ENCODE results near the gene PDE4D. TPM values are rescaled to one million over a fixed set of nuclear protein-coding genes. Genes with fewer than 3 reads are reported as not detected.
"Not testable (repeated sequence)": the region's sequence is repeated elsewhere in the genome, so short reads cannot be mapped to it uniquely, and the experiment has no call there.

Gene PDE4D
- total RNA-seq, 1 experiment from 2014 or later, result 3.3 TPM

GRCh38 chr5:59785676-59786333 lies 107.7 kb downstream of the PDE4D start (continued):
- TF ChIP-seq FOXJ3 (CRISPR knock-in tag; IDR thresholded peaks at IDR 0.05; ENCODE audit: borderline replicate concordance) (no peak), ZNF423 (CRISPR knock-in tag; IDR thresholded peaks at IDR 0.05) (no peak), IRF1 (CRISPR knock-in tag; IDR thresholded peaks at IDR 0.05) (no peak), MLX (CRISPR knock-in tag; IDR thresholded peaks at IDR 0.05) (no peak), CREB1 (CRISPR knock-in tag; IDR thresholded peaks at IDR 0.05) (no peak), RORB (CRISPR knock-in tag; IDR thresholded peaks at IDR 0.05) (no peak)
- TF ChIP-seq, protein P1, sequence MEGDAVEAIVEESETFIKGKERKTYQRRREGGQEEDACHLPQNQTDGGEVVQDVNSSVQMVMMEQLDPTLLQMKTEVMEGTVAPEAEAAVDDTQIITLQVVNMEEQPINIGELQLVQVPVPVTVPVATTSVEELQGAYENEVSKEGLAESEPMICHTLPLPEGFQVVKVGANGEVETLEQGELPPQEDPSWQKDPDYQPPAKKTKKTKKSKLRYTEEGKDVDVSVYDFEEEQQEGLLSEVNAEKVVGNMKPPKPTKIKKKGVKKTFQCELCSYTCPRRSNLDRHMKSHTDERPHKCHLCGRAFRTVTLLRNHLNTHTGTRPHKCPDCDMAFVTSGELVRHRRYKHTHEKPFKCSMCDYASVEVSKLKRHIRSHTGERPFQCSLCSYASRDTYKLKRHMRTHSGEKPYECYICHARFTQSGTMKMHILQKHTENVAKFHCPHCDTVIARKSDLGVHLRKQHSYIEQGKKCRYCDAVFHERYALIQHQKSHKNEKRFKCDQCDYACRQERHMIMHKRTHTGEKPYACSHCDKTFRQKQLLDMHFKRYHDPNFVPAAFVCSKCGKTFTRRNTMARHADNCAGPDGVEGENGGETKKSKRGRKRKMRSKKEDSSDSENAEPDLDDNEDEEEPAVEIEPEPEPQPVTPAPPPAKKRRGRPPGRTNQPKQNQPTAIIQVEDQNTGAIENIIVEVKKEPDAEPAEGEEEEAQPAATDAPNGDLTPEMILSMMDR (IDR thresholded peaks at IDR 0.05), result no peak

GRCh38 chr5:59784708-59785107 lies 108.8 kb downstream of the PDE4D start:
- H3K27me3 Mint-ChIP-seq (ENCODE audit: low read depth); H3K27ac Mint-ChIP-seq; H3K9me3 Mint-ChIP-seq; DNase-seq (ENCODE audit: low spot score); H3K4me1 Mint-ChIP-seq; POLR2A ChIA-PET; ATAC-seq; H3K36me3 Mint-ChIP-seq; H3K4me3 Mint-ChIP-seq: not testable (repeated sequence)
- CTCF ChIA-PET, result interaction anchor here (1.9 kb wide), 1 partner anchor 111 kb away, joined by 4 read pairs; no protein-coding TSS in a partner anchor

GRCh38 chr5:59783264-59783663 lies 110.3 kb downstream of the PDE4D start:
- no peak for ATAC-seq
- ChIA-PET POLR2A (no interaction called here), CTCF (no interaction called here)
- Mint-ChIP-seq H3K27me3 (ENCODE audit: low read depth) (no peaks in the 10 kb centered on the region), H3K27ac (no peak overlapping the region), H3K4me3 (no peak overlapping the region), H3K9me3 (peaks cover 3% of the 10 kb centered on the region; the same call in 1 of the 2 replicates), H3K36me3 (no peaks in the 10 kb centered on the region), H3K4me1 (no peaks in the 10 kb centered on the region)
- TF ChIP-seq ZNF396 (CRISPR knock-in tag; IDR thresholded peaks at IDR 0.05; ENCODE audit: borderline replicate concordance) (no peak), NFATC4 (CRISPR knock-in tag; IDR thresholded peaks at IDR 0.05) (no peak), SMAD4 (CRISPR knock-in tag; IDR thresholded peaks at IDR 0.05) (no peak), OVOL2 (CRISPR knock-in tag; IDR thresholded peaks at IDR 0.05; ENCODE audit: borderline replicate concordance) (no peak), SMAD3 (CRISPR knock-in tag; IDR thresholded peaks at IDR 0.05; ENCODE audit: borderline replicate concordance) (no peak), JUN (CRISPR knock-in tag; IDR thresholded peaks at IDR 0.05) (no peak), USF2 (CRISPR knock-in tag; IDR thresholded peaks at IDR 0.05) (no peak), ZNF121 (CRISPR knock-in tag; IDR thresholded peaks at IDR 0.05) (no peak), ZNF219 (CRISPR knock-in tag; IDR thresholded peaks at IDR 0.05; ENCODE audit: borderline replicate concordance) (no peak), GRHL2 (CRISPR knock-in tag; IDR thresholded peaks at IDR 0.05; ENCODE audit: insufficient replicate concordance, severe bottlenecking) (no peak), NR3C1 (CRISPR knock-in tag; conservative IDR thresholded peaks at IDR 0.05; ENCODE audit: low read depth) (no peak), EMX1 (CRISPR knock-in tag; IDR thresholded peaks at IDR 0.05) (no peak), CBFB (CRISPR knock-in tag; IDR thresholded peaks at IDR 0.05; ENCODE audit: low read depth) (no peak), ZNF671 (CRISPR knock-in tag; IDR thresholded peaks at IDR 0.05) (no peak), ESRRA (CRISPR knock-in tag; IDR thresholded peaks at IDR 0.05; ENCODE audit: borderline replicate concordance) (no peak), ZBTB43 (CRISPR knock-in tag; IDR thresholded peaks at IDR 0.05) (no peak), MAX (CRISPR knock-in tag; IDR thresholded peaks at IDR 0.05) (no peak)
- TF ChIP-seq, protein P2, sequence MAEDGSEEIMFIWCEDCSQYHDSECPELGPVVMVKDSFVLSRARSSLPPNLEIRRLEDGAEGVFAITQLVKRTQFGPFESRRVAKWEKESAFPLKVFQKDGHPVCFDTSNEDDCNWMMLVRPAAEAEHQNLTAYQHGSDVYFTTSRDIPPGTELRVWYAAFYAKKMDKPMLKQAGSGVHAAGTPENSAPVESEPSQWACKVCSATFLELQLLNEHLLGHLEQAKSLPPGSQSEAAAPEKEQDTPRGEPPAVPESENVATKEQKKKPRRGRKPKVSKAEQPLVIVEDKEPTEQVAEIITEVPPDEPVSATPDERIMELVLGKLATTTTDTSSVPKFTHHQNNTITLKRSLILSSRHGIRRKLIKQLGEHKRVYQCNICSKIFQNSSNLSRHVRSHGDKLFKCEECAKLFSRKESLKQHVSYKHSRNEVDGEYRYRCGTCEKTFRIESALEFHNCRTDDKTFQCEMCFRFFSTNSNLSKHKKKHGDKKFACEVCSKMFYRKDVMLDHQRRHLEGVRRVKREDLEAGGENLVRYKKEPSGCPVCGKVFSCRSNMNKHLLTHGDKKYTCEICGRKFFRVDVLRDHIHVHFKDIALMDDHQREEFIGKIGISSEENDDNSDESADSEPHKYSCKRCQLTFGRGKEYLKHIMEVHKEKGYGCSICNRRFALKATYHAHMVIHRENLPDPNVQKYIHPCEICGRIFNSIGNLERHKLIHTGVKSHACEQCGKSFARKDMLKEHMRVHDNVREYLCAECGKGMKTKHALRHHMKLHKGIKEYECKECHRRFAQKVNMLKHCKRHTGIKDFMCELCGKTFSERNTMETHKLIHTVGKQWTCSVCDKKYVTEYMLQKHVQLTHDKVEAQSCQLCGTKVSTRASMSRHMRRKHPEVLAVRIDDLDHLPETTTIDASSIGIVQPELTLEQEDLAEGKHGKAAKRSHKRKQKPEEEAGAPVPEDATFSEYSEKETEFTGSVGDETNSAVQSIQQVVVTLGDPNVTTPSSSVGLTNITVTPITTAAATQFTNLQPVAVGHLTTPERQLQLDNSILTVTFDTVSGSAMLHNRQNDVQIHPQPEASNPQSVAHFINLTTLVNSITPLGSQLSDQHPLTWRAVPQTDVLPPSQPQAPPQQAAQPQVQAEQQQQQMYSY (CRISPR knock-in tag; IDR thresholded peaks at IDR 0.05), result no peak
- no peak for DNase-seq (ENCODE audit: low spot score)
